GM19372 (cell line): ENCODE measurements around the gene CDH11.

Experiments used
- ATAC-seq: cut with Tn5 transposase; IDR thresholded peaks from one replicate; pipeline ENCODE4 v1.9.1; 2021; ENCODE audit warnings: mild to moderate bottlenecking, low read depth, moderate library complexity; ENCODE audit not compliant: unreplicated experiment

CDH11 gene

GRCh38 chr16:65041667-65042066, 80.2 kb downstream of the CDH11 start:
- no peak for ATAC-seq

GRCh38 chr16:65038100-65038499, 83.8 kb downstream of the CDH11 start:
- no peak for ATAC-seq

GRCh38 chr16:65037556-65037955, 84.3 kb downstream of the CDH11 start:
- no peak for ATAC-seq

- no peak for ATAC-seq
Measured at GRCh38 chr16:65034915-65035314, 86.9 kb downstream of the CDH11 start.

GRCh38 chr16:65032387-65032786, 89.5 kb downstream of the CDH11 start:
- no peak for ATAC-seq

GRCh38 chr16:65024767-65025178, 97.1 kb downstream of the CDH11 start:
- ATAC-seq: no peak

GRCh38 chr16:65023802-65024201, 98.1 kb downstream of the CDH11 start:
- no peak for ATAC-seq

- ATAC-seq: no peak
Measured at GRCh38 chr16:65021852-65022595, 99.8 kb downstream of the CDH11 start.

GRCh38 chr16:65016754-65017153, 105.1 kb downstream of the CDH11 start:
- ATAC-seq: no peak

GRCh38 chr16:65015599-65015998, 106.3 kb downstream of the CDH11 start:
- ATAC-seq: no peak

GRCh38 chr16:65012357-65012756, 109.5 kb downstream of the CDH11 start:
- ATAC-seq: no peak

GRCh38 chr16:65010125-65010524, 111.7 kb downstream of the CDH11 start:
- ATAC-seq: no peak

- ATAC-seq: no peak
Measured at GRCh38 chr16:65005696-65006095, 116.2 kb downstream of the CDH11 start.

GRCh38 chr16:65004570-65004969, 117.3 kb downstream of the CDH11 start:
- ATAC-seq: no peak

GRCh38 chr16:65003621-65004020, 118.2 kb downstream of the CDH11 start:
- no peak for ATAC-seq

GRCh38 chr16:65002265-65002664, 119.6 kb downstream of the CDH11 start:
- ATAC-seq: no peak

GRCh38 chr16:65000654-65001053, 121.2 kb downstream of the CDH11 start:
- ATAC-seq: no peak

GRCh38 chr16:64997751-64998150, 124.1 kb downstream of the CDH11 start:
- ATAC-seq: no peak

- ATAC-seq: no peak
Measured at GRCh38 chr16:64997121-64997520, 124.7 kb downstream of the CDH11 start.

- ATAC-seq: no peak
Measured at GRCh38 chr16:64996641-64997040, 125.2 kb downstream of the CDH11 start.

GRCh38 chr16:64993464-64993863, 128.4 kb downstream of the CDH11 start:
- no peak for ATAC-seq

GRCh38 chr16:64991001-64991400, 130.9 kb downstream of the CDH11 start:
- ATAC-seq: no peak

- ATAC-seq: no peak
Measured at GRCh38 chr16:64990101-64990500, 131.8 kb downstream of the CDH11 start.
